HG03066 (cell line): ENCODE results near the gene PDLIM4.

Experiments
- ATAC-seq: cut with Tn5 transposase; IDR thresholded peaks from one replicate; pipeline ENCODE4 v1.9.1; 2021; ENCODE audit warnings: low read depth; ENCODE audit not compliant: unreplicated experiment

The PDLIM4 gene

DNA sequence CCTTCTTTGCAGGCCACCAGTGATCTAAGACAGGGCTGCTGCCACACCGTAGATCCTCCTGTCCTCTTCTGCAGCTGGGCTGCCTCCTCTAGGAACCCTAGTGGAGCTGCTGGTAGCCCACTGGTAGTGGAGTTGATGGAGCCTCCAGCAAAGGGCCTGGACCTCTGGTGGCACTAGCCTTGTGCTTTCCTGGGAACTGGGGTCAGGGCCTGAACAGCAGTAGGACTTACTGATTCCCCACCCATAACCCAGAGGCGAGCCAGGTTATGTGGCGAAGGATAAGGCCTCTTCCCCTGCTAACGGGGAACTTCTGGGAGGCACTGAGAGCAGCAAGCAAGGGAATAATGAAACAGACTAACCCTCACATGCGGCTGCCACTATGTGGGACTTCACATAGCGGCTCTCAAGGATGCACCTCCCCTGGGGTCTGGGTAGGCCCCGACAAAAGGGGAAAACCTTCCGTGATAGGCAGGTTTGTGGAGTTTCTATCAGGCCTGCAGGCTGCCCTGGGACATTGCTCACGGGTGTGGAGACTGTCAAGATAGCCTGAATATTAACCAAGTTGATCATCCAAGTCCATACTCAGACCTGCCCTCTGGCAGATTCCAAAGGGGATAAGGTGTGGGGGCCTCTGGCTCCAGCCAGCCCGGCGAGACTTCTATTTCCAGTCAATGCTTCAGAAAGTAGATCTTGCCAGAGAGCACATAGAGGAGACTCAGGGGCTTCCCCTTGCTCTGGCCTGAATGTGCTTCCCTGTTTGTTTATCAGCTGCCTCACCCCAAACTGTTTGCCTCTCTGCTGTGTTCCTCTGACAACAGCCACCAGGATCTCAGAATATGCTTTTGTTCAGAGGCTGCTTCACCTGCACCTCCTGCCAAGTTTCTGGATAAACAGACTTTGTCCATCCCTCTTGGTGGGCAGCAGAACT is 44.1 kb downstream of the PDLIM4 start:
- ATAC-seq, result no peak

DNA sequence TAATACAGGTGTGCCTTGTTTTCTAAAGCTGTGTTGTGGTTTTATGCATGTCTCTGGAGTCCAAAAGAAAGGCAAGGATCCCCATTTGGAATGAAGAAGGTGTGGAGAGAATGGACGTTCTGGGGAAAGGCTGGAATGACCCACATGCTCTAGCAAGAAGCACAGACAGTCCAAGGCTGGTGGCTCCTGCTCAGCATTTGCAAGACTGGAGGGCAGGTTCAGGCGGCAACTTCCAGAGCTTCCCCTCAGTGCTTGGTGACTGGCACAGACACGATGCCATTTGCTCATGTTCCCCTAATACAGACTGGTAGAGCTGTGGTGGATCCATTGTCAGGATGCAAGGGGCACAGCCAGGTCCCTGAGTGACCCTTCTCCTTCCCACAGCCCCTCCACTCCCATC is 44.9 kb downstream of the PDLIM4 start:
- ATAC-seq, result no peak

DNA sequence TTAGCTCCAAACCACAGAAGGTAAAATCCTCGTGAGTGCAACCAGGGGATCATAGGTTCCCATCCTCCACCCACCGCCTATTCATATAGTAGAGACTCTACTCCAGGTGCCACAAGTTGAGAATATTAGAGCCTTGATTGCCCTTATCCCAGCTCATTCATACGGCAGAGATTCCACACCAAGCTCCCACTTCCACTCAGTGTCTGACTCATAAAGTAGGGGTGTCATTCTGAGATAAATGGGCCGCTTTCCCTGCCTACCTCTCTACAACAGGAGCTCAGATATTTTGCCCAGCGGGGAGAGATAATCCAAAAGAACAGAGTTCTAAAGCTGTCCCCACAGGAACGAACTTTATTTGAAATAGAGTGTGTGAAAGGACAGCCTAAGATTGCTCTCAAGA is 46.1 kb downstream of the PDLIM4 start:
- no peak for ATAC-seq

DNA sequence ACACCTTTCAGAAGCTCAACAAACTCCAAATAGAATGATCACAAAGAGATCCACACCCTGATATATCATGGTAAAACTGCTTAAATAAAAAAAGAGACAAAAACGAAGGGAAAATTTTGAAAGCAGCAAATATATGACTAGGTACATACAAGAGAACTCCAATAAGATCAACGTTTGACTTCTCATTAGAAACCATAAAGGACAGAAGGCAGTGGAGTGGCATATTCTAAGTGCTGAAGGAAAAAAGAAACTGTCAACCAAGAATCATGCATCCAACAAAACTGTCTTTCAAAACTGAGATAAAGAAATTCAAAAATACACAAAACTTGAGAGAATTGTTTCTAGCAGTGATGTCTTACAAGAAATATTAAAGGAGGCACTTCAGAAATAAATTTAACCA is 47.9 kb downstream of the PDLIM4 start:
- ATAC-seq, result no peak

DNA sequence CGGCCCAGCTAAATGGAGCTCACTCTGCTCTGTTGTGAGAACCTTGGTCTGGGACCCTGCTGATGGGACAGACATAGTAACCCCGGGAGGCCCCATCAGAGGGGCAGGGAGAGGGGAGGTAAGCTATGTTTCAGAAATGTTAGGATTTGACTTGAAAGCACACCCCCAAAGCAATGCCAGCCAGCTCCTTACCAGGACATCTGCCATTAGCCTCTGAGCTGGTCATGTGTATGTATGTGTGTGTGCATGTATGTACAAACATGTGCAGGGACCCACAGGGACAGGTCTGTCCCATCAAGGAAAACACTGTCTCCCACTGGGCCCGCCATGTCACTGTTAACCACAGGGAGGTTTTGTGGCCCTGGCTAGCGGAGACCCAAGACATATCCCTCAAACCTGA is 51.2 kb downstream of the PDLIM4 start:
- ATAC-seq, result no peak

DNA sequence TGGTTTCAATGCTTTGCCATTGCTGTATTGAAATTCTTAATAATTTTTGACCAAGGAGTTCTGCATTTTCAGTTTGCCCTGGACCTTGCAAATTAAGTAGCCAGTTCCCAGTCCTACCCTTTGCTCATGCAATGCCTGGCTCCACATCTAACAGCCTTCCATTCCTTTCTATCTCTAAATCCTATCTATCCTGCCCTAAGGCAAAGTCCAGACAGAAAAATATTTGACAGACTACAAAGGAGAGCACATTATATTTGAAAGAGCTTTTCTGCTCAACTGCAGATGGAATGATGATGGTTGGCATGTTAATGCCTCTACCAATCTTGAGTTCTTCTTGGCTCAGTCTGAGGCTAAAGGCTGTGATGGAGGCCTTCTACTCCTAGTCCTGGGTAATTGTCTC is 52.2 kb downstream of the PDLIM4 start:
- ATAC-seq, result no peak

DNA sequence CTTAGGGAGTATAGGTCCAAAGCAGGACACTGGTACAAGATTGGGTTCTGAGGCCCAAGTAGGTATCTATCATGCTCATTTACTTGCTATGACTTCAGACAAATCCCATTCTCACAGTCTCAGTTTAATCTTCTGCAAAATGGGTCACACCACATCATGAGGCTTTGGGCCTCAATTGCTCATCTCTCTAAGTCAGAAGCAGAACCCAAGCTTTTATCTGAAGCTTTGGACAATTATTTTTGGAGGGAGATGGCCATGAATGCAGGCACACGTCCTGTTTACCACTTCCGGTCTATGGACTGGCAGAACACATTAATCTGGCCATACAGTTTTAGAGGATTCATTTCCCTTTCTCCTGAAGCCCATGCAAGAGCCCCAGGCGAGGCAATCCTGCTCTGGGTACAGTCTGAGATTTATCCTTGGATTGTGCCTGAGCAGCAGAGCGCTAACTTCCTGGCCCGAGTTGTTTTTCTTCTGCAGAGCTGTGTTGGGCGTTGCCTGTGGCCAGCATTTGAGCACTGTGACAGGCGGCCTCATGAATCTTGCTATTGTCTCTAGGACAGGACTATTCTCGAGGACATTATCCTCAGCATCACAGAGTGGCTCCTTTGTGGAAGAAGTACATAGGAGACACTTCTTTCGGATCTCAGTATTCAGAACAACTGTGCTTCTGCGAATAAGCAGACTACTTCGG is 52.8 kb downstream of the PDLIM4 start:
- no peak for ATAC-seq

DNA sequence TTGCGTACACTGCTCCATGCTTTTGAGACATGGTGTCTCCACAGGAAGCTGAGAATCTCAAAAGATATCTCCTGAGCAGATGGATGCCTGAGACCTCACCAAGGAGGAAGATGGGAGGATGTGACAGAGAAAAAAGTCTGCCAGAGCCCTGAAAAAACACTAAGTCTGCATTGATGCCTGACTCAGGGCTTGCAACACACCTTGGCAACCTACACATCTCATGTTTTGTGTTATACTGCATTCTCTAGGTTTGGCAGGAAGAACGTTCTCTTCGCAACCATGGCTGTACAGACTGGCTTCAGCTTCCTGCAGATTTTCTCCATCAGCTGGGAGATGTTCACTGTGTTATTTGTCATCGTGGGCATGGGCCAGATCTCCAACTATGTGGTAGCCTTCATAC is 55.9 kb downstream of the PDLIM4 start:
- no peak for ATAC-seq

DNA sequence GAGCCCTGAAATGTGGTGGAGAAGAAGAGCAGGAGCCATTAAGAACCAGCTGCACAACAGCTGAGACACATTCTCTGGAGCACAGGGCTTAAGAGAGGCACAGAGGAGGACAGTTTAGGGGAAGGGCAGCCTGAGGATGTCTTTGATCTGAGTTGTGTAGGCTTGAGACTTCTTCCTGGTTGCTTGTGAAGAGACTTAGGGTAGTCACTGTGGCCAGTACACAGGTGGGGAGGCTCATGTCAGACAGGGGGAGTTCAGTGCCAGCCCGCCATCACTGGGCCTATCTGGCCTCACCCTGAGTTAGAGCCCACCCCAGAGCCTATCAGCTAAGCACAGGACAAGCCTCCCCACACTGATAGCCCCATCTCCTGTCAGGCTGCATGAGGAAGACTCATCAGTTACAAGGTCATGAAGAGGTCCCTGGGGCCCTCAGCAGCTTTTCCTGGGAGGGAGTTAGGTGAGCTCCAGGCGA is 56.5 kb downstream of the PDLIM4 start:
- ATAC-seq, result no peak

DNA sequence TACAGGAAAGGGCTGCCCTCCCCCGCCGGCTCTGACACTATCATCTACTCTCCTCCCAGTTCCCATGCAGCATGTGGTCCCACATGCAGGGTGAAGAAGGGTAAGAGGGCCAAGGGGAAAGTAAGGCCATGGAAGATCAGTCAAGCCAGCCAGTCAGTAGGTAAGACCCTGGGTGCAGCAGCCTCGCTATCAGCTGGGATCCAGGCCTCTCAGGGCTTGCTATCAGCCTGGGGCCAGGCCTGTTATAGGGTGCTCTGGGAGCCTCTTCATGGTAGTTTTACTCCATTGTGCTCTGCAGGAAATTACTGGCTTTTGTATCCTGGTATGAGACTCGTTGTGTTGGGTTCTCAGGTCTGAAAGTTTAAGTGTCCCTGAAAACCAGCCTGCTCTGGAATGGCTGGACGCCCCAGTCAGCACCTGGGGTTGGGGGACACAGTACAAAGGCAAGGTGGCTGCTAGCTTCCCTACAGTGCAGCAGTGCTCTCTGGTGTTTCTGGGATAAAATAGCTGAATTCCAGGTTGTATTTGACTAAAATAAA is 58.1 kb downstream of the PDLIM4 start:
- no peak for ATAC-seq

DNA sequence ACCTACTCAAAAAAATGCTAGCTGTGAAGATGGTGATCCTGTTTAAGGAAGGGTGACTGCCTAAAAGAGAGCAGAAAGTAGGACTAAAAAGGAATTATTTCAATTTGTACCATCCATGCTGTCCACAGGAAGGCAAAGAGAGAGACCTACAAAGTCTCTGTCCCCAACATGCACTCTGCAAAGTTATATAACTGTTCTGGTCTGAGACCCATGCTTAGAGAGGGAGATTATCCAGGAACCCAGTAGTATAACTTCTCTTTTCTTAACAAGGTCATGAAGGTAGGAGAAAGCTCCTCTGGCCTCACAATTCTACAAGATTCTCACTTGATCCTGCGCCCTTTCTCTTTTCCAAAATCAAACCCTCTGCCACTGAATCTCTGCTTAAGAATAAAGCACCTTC is 62.5 kb downstream of the PDLIM4 start:
- ATAC-seq, result no peak

DNA sequence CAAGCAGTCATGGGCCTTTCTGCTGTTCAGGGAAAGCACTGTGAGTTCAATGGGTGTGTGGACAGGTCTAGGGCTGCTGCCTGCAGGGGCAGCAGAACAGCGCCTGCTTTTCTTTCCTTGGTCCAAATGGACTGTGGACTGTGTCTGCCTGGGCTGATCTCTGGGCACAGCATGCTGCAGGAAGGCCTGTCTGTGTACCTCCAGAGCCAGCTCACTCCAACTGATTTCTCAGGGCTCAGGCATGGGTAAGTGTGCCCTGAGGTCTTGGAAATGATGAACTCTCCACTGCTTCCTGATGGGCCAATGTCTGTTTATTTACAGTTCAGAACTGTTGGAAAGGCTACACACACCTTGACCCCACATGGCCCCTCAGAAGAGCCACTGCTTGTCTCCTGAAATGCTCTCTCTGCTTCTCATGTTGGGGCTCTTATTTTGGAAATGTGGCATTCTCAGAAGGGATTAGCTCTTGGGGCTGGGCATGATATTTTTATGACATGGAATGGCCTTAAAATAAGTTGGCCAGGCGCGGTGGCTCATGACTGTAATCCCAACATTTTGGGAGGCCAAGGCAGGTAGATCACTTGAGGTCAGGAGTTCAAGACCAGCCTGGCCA is 63.7 kb downstream of the PDLIM4 start:
- ATAC-seq, result no peak

DNA sequence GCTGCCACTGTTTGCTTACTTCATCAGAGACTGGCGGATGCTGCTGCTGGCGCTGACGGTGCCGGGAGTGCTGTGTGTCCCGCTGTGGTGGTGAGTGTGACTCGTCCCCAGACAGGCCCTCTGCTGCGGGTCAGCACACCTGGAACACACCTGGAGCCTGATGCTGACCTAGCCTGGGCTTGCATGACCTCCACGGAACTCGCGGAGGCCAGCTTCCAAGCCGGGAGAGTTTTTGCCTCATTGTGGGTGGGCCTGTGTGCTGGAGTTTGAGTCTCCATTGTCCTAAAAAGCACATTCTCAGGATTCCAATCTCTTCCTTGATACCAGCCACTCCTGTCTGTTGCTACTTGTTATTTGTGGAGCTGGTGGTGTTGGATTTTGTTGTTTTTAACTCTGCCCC is 64.8 kb downstream of the PDLIM4 start:
- no peak for ATAC-seq
